Measurements from ENCODE around the gene FAU. TPM values are rescaled to one million over a fixed set of nuclear protein-coding genes. Genes with fewer than 3 reads are reported as not detected.

The FAU gene
- total and polyA plus RNA-seq, 9 of the 15 experiments (the other 6 are each of a cell fraction or from before 2014, with no cell fraction given) = 433 to 1,827 (median 942) TPM

GRCh38 chr11:65128182-65129145 is 6.5 kb upstream of the FAU start:
- no peak for FAIRE-seq
- in situ Hi-C loops (cut with MboI) (no loop called here), intact Hi-C loops (cut with micrococcal nuclease) (no loop called here)
- Histone ChIP-seq H3K36me3 (ENCODE audit: control insufficient read depth, insufficient read depth, low read length) (peaks cover 91% of the 10 kb centered on the region), H3K4me1 (replicated peaks in 1 of 2; ENCODE audit: control insufficient read depth in 2 of 2, insufficient read depth in 2 of 2, low read length in 2 of 2) (peaks cover 12 to 32% of the 10 kb centered on the region in 2 experiments; a peak in 4 of 5 replicates), H2AFZ (ENCODE audit: low read depth, low read length) (no peak overlapping the region), H3K9me1 (ENCODE audit: control insufficient read depth, insufficient read depth, low read length) (peaks cover 4% of the 10 kb centered on the region), H3K27me3 (ENCODE audit: control insufficient read depth in 2 of 2, insufficient read depth in 2 of 2, low read length in 2 of 2) (no peaks in the 10 kb centered on the region), H4K20me1 (replicated peaks; ENCODE audit: control insufficient read depth, insufficient read depth, low read length) (peaks cover 13% of the 10 kb centered on the region; the same call in 1 of the 2 replicates), H3K79me2 (ENCODE audit: control insufficient read depth, insufficient read depth, low read length) (peaks cover 42% of the 10 kb centered on the region), H3K9ac (ENCODE audit: insufficient read depth in 1 of 2, low read depth in 2 of 2, low read length in 2 of 2) (peak overlapping the region in 1 of 2 experiments; percentile 21; a peak in 1 of 4 replicates), H3K4me2 (ENCODE audit: insufficient read depth, low read length) (no peak overlapping the region), H3K27ac (ENCODE audit: extremely low read depth, low read depth, low read length) (no peak overlapping the region), H3K4me3 (no peak overlapping the region), H3K9me3 (replicated peaks; ENCODE audit: control insufficient read depth, insufficient read depth, low read depth, low read length) (no peaks in the 10 kb centered on the region)
- peak in 1 of 4 experiments; percentile 14 for DNase-seq (ENCODE audit: extremely low read depth in 1 of 4, low spot score in 3 of 4)
- BruUV-seq (replicated peaks) = no TSS peak
- ATAC-seq = peak; percentile 12
- POLR2A ChIA-PET = interaction anchor here (0.6 to 4.2 kb wide), 10 partner anchors 9 to 371 kb away, joined by 3 to 20 read pairs (median 4); partner anchors contain the start of genes MALAT1, SPDYC, TM7SF2 and ZNHIT2
- no peak for TF ChIP-seq ZNF121 (CRISPR knock-in tag; conservative IDR thresholded peaks at IDR 0.05)
- peak; percentile 39; the same call in 1 of the 2 replicates for TF ChIP-seq SUPT5H (IDR thresholded peaks at IDR 0.05)
- TF ChIP-seq POLR2AphosphoS2 (IDR thresholded peaks at IDR 0.05; ENCODE audit: low read length) = 0 out of 2 replicates have a peak, but pooled peaks have one; percentile 9
- no peak for TF ChIP-seq BCL6 (CRISPR knock-in tag; IDR thresholded peaks at IDR 0.05)
- TF ChIP-seq RBFOX2 (IDR thresholded peaks at IDR 0.05; ENCODE audit: low read depth, low read length) = peak; percentile 68; the same call in 1 of the 2 replicates
- TF ChIP-seq POLR2G (IDR thresholded peaks at IDR 0.05; ENCODE audit: low read depth, low read length) = peak; percentile 74
- TF ChIP-seq ARID3A (IDR thresholded peaks at IDR 0.05; ENCODE audit: borderline replicate concordance, low read depth, low read length) = no peak
- peak; percentile 34; the same call in 1 of the 2 replicates for TF ChIP-seq POLR2A (conservative IDR thresholded peaks at IDR 0.05)
- TF ChIP-seq ZNF668 (CRISPR knock-in tag; IDR thresholded peaks at IDR 0.05) = no peak
- WGBS (ENCODE audit: insufficient coverage, low coverage, missing lambda C conversion rate) = 90% methylated on average over 11 of the region's 15 CpGs
- CTCF ChIA-PET (ENCODE audit: low intra/inter-chr PET ratio) = no interaction called here
